HCT116 (cell line): Measurements from ENCODE around the gene ANO8.

ENCODE experiments used
- CTCF ChIP-seq, 3 experiments: fragments of 200-600 bp in 1 of 3; sonication (generic) in 1 of 3; IDR thresholded peaks in 2 of 3; conservative IDR thresholded peaks in 1 of 3; 2 replicates each; pipeline ENCODE4 v1.5.1; 2012 to 2017; ENCODE audit warnings: low read depth in 2 of 3, low read length in 2 of 3, antibody characterized with exemption in 1 of 3, borderline replicate concordance in 1 of 3, control low read depth in 1 of 3, mild to moderate bottlenecking in 1 of 3, mixed read lengths in 1 of 3, mixed run types in 1 of 3, moderate library complexity in 1 of 3; ENCODE audit not compliant: insufficient read depth in 1 of 3
- POLR2A ChIP-seq: IDR thresholded peaks from 2 replicates; pipeline ENCODE4 v1.7.0; 2011; ENCODE audit warnings: borderline replicate concordance; ENCODE audit not compliant: insufficient read depth, insufficient read length; ENCODE audit errors: extremely low read depth
- RAD21 ChIP-seq: IDR thresholded peaks from 2 replicates; pipeline ENCODE4 v1.6.1; 2012; ENCODE audit warnings: low read depth, mild to moderate bottlenecking
- TCF7L2 ChIP-seq: IDR thresholded peaks from 2 replicates; pipeline ENCODE4 v1.7.0; 2011; ENCODE audit warnings: borderline replicate concordance, inconsistent platforms; ENCODE audit not compliant: insufficient read depth, insufficient read length; ENCODE audit errors: extremely low read depth

- no peak for TF ChIP-seq CTCF (IDR thresholded peaks at IDR 0.05 in 2 of 3, conservative IDR thresholded peaks at IDR 0.05 in 1 of 3; ENCODE audit: borderline replicate concordance in 1 of 3, insufficient read depth in 1 of 3, low read depth in 2 of 3, low read length in 2 of 3)
- TF ChIP-seq TCF7L2: no peak
- TF ChIP-seq POLR2A: no peak
- no peak for TF ChIP-seq RAD21
Observed at GRCh38 chr19:17286752-17287151, 47.9 kb downstream of the ANO8 start.
